ENCODE measurements around the gene SLC37A1. TPM values are rescaled to one million over a fixed set of nuclear protein-coding genes. Genes with fewer than 3 reads are reported as not detected.

SLC37A1 gene
- total RNA-seq, 1 donor from 2014 or later, result 29.3 TPM

- Histone ChIP-seq H3K36me3 (ENCODE audit: control insufficient read depth, insufficient read depth, low read length) (no peaks in the 10 kb centered on the region), H3K27me3 (ENCODE audit: control insufficient read depth, insufficient read depth, low read length) (no peaks in the 10 kb centered on the region), H3K4me3 (ENCODE audit: low read depth, low read length) (no peak overlapping the region)
- no peak for DNase-seq (ENCODE audit: low read depth)
- TF ChIP-seq CTCF (IDR thresholded peaks at IDR 0.05; ENCODE audit: insufficient read depth, low read length, poor library complexity, severe bottlenecking), result no peak
Observed at GRCh38 chr21:42575111-42575510, 61.5 kb downstream of the SLC37A1 start.

GRCh38 chr21:42576639-42577038 lies 63.0 kb downstream of the SLC37A1 start:
- DNase-seq (ENCODE audit: low read depth), result no peak
- Histone ChIP-seq H3K27me3 (ENCODE audit: control insufficient read depth, insufficient read depth, low read length) (no peaks in the 10 kb centered on the region), H3K36me3 (ENCODE audit: control insufficient read depth, insufficient read depth, low read length) (no peaks in the 10 kb centered on the region), H3K4me3 (ENCODE audit: low read depth, low read length) (no peak overlapping the region)
- no peak for TF ChIP-seq CTCF (IDR thresholded peaks at IDR 0.05; ENCODE audit: insufficient read depth, low read length, poor library complexity, severe bottlenecking)

- Histone ChIP-seq H3K27me3 (ENCODE audit: control insufficient read depth, insufficient read depth, low read length) (no peaks in the 10 kb centered on the region), H3K36me3 (ENCODE audit: control insufficient read depth, insufficient read depth, low read length) (no peaks in the 10 kb centered on the region), H3K4me3 (ENCODE audit: low read depth, low read length) (no peak overlapping the region)
- no peak for TF ChIP-seq CTCF (IDR thresholded peaks at IDR 0.05; ENCODE audit: insufficient read depth, low read length, poor library complexity, severe bottlenecking)
- DNase-seq (ENCODE audit: low read depth), result no peak
Observed at GRCh38 chr21:42578034-42578433, 64.4 kb downstream of the SLC37A1 start.

- TF ChIP-seq CTCF (IDR thresholded peaks at IDR 0.05; ENCODE audit: insufficient read depth, low read length, poor library complexity, severe bottlenecking), result no peak
- DNase-seq (ENCODE audit: low read depth), result no peak
- Histone ChIP-seq H3K4me3 (ENCODE audit: low read depth, low read length) (no peak overlapping the region), H3K27me3 (ENCODE audit: control insufficient read depth, insufficient read depth, low read length) (no peaks in the 10 kb centered on the region), H3K36me3 (ENCODE audit: control insufficient read depth, insufficient read depth, low read length) (no peaks in the 10 kb centered on the region)
Observed at GRCh38 chr21:42578761-42579415, 65.2 kb downstream of the SLC37A1 start.

- H3K36me3 ChIP-seq (ENCODE audit: control insufficient read depth, insufficient read depth, low read length), result no peaks in the 10 kb centered on the region
- no peak overlapping the region for H3K4me3 ChIP-seq (ENCODE audit: low read depth, low read length)
- TF ChIP-seq CTCF (IDR thresholded peaks at IDR 0.05; ENCODE audit: insufficient read depth, low read length, poor library complexity, severe bottlenecking), result no peak
- no peak for DNase-seq (ENCODE audit: low read depth)
- H3K27me3 ChIP-seq (ENCODE audit: control insufficient read depth, insufficient read depth, low read length), result peaks cover 2% of the 10 kb centered on the region
Observed at GRCh38 chr21:42579456-42580075, 65.9 kb downstream of the SLC37A1 start.

All from kidney epithelial cell (primary cell).